ENCODE data around the gene MCOLN2.
"Not testable (repeated sequence)": the region's sequence is repeated elsewhere in the genome, so short reads cannot be mapped to it uniquely, and the experiment has no call there.

The MCOLN2 gene

DNA sequence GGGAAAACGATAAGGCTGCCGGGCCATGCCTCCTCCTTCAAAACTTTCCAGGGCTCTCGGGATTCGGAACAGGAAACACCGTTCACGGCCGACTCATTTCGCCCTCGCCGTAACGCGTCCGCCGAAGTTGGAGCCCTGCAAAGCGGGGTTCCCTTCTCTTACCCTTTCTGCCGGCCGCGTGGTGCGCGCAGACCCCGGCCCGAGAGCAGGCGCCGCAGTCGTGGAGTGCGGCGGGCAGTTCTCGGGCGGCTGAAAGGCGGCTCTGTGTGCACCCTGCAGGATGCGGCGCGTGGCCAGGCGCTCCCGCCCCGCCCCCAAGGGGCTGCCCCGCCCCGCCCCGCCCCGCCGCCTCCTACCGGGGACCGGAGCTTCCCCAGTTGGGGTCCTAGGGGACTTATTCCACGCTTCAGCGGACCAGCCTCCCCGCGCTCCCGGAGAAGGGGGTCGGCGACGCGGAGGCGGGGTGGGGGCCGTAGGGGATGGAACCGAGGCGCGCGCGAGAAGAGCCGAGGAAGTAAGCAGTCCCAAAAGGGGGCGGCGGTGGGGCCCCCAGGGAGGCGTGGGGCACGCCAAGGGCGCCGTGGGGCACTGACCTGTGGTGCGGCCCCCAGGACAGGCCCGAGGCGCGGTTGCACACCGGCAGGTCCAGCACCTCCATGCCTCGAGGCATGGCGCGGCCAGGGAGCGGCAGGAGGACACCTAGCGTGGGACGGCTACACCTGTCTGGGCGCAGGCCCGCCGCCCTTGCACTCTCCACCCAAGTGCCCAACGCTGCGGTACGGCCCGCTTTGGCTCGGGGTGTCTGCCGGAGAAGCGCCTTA, at the start of gene MCOLN2:
Gene MCOLN2, minus strand, starts transcription at position 268 of the 821 bp plus-strand sequence. Its CDS starts 241 bp downstream, at position 27.
- no peak for FAIRE-seq

DNA sequence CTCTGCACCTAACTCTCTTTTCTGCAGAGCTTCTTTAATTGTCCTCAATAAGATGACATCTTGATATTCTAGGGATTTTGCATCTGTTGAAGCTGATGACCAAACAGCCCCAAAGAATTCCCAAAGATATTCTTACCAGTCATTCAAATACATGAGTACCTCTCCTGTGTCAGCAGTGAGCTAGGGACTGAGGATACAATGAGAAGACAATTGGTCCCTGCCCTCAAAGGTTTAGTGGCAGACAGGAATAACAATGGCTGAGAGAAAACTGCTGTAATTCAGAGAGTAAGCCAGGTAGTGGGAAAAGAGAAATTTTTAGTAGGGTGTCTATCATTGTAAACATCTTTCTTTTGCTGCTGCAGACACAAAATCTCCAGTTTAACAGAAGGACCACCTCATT, 45.5 kb upstream of the MCOLN2 start:
- FAIRE-seq: no peak

GRCh38 chr1:85041793-85042192, 44.9 kb upstream of the MCOLN2 start:
- FAIRE-seq: no peak

DNA sequence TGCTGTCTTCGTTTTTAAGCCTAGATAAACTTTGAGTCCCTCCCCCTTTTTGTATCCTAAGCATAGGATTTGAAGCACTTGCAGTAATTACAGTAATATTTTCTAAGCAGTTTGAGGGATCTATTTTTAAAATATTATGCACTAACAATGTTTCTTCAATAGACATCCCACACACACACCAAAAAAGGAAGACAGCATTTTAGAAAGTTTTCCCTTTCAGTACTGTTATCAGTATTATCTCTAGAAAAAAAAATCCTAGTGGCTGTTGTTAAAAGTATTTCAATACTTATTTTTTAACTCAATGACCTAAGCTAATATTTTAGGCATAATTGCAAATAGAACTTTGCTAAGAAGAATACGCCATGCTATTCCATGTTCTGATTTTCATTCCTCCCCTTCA, 36.3 kb upstream of the MCOLN2 start:
- FAIRE-seq: no peak

GRCh38 chr1:85030536-85030935, 33.6 kb upstream of the MCOLN2 start:
- FAIRE-seq: no peak

DNA sequence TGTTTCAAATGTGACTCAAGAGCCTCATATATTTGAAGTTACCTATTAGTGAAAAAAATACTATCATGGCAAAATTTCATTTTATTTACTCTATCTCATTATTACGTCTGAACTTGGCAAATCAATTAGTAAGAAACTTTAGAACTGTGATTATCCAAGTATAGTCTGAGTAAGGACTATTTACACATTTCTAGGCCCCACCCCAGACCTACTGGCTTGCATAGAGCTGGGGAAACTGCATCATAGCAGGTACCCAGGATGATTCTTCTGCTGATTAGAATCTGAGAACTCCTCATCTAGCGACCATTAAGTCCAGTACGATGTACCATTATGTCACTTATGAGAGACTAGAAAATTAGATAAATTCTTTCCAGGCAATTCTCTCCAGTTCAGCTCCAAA, 31.2 kb upstream of the MCOLN2 start:
- FAIRE-seq: no peak

DNA sequence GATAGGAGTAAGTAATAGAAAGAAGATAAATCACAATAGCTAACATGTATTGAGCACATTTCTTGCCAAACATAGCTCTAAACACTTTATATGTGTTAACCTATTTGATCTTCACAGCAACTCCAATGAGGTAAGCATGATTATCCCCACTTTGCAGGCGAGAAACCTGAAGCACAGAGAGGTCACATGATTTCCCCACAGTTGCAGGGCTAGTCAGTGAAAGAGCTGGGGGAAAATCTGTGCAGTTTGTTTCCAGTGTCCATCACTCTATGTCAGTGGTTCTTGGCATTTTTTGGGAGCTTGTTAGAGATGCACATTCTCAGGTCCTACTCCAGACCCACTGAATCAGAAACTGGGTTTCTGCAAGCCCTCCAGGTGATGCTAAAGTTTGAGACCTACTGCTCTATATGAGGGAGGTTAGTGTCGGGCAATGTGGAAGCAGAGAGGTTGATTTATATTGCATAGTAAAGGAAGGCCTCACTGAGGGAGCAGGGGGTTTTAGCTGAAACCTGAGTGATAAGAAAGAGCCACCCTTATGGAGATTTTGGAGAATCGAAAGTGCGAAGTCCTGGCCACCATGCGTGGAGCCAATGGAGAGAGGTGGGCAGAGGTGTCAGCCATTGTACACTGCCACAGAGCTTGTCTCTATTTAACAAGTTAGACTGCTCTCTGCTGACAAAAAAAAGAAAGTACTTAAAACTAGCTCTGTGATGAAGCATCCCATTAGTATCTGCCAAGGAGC, 30.5 kb upstream of the MCOLN2 start:
- no peak for FAIRE-seq

DNA sequence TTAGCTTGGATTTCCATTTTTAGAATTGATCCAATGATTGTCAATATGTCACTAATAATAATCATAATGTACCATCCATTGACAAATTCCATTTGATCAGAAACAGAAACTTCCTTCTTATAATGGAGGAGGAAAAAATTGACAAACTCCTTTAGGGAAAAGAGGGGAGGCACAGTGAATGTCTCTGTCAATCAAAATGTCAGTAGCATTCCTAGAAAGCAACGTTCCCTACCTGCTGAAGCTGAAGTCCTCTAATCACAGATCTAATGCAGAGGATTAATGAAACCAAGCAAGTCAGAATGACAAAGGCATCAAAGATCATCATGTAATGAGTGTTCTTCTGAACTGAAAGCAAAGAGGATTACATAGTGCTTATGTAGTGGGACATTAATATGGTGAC, 29.0 kb upstream of the MCOLN2 start:
- FAIRE-seq: no peak

- FAIRE-seq: no peak
Measured at GRCh38 chr1:85024736-85025135, 27.8 kb upstream of the MCOLN2 start.

DNA sequence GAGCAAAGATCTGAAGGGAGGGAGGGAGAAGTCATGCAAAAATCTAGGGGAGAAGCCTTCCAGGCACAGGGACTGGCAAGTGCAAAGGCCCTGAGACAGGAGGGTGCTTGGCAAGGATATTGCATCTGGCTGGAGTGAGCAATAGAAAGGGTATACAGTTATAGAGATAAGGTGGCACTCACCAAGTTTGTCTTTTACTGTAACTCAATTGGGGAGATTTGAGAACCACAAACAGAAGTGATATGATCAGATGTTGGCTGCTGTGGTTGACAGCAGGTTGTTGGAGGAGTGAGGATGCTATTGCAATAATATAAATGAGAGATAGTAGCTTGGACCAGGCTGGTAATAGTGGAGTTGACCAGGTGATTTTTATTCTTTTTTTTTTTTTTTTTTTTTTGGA, 25.8 kb upstream of the MCOLN2 start:
- FAIRE-seq: no peak

GRCh38 chr1:85019994-85020393, 23.1 kb upstream of the MCOLN2 start:
- FAIRE-seq: no peak

DNA sequence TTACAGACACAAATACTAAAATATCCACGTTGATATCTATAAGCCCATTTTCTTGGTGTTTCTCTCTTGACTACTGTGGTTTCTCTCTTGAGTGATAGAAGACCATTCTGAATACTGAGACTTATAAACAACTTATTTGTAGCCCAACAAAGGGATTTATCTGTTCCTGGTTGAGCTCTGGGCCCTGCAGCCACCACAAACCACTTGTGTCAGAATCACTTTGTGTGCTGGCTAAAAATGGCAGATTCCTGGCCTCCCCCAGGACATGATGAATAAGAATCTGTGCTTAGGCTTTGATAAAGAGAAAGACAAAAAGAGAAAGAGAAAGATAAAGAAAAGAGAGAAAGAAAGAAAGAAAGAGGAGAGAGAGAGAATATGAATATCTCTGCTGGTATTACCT, 18.9 kb upstream of the MCOLN2 start:
- FAIRE-seq: no peak

- FAIRE-seq: not testable (repeated sequence)
Measured at GRCh38 chr1:85005641-85006040, 8.7 kb upstream of the MCOLN2 start.

DNA sequence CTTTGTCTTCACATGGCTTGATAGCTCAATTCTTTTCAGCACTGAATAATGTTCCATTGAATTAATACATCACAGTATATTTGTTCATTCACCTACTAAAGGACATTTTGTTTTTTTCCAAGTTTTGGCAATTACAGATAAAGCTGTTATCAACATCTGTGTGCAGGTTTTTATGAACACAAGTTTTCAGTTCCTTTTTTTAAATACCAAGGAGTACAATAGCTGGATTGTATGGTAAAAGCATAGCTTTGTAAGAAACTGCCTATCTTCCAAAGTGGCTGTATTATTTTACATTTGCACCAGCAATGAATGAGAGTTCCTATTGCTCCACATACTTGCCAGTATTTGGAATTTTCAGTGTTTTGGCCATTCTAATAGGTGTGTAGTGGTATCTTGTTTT, 4.8 kb upstream of the MCOLN2 start:
- FAIRE-seq: no peak

DNA sequence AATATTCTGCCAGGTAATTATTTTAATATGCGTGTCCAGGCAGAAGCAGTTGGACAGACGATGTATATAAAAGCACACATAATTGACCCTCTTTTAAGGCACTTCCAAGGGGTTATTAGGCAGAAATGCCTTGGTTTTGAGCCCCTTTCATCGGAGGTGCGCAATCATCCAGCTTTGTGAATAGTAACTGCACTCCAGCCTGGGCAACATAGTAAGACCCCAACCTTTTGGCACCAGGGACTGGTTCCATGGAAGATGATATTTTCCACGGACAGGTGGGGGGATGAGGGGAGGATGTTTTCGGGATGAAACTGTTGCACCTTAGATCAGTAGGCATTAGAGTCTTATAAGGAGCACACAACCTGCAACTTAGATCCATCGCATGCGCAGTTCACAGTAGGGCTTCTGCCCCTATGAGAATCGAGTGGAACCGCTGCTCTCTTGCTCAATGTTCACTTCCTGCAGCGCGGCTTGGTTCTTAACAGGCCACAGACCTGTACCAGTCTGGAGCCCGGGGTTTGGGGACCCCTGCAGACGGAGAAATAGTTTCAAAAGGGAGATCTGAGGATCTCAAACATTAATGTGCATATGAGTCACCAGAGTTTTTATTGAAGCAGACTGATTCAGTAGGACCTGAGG, 1.8 kb upstream of the MCOLN2 start:
- no peak for FAIRE-seq

DNA sequence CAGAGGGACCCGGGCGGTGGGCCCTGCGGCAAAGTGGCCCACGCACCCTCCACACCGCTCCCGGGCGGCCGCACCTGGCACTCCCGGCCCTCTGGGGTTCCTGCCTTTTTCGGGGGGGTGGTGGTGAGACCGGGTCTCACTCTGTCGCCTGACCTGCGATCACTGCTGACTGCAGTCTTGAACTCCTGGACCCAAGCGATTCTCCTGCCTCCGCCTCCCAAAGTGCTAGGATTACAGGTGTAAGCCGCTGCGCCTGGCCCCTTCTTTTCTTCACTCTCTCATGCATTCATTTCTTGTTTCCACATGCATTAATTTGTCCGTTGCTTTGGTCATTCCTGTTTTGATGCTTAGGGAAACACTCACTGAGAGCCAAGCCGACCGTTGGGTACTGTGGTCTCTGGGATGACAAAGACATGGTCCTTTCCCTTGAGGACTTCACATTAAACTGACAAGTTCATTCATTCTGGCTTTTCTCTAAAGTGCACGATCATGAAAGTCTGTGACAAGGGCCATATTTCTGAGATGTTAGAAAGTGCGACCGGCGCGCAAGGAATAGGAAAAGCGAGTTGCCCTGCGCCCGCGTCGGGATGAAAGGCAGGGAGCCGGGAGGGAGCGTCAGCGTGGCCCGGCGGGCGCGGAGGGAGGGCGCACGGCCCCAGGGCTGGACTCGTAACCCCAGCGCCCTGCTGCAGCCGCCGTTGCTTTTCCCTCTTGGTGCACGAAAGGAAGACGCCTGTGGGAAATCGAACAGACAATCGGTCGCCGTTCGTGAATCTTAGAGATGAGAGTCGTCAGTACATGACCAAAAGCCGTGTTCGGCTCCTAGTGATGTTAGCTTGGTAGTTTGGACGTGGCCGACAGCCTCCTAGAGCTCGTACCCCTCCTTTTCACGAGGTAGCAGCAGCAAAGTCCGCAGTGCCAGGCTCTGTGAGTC, 1.0 kb upstream of the MCOLN2 start:
- FAIRE-seq: no peak

GRCh38 chr1:84995484-84996334, 1.2 kb downstream of the MCOLN2 start:
- no peak for FAIRE-seq

DNA sequence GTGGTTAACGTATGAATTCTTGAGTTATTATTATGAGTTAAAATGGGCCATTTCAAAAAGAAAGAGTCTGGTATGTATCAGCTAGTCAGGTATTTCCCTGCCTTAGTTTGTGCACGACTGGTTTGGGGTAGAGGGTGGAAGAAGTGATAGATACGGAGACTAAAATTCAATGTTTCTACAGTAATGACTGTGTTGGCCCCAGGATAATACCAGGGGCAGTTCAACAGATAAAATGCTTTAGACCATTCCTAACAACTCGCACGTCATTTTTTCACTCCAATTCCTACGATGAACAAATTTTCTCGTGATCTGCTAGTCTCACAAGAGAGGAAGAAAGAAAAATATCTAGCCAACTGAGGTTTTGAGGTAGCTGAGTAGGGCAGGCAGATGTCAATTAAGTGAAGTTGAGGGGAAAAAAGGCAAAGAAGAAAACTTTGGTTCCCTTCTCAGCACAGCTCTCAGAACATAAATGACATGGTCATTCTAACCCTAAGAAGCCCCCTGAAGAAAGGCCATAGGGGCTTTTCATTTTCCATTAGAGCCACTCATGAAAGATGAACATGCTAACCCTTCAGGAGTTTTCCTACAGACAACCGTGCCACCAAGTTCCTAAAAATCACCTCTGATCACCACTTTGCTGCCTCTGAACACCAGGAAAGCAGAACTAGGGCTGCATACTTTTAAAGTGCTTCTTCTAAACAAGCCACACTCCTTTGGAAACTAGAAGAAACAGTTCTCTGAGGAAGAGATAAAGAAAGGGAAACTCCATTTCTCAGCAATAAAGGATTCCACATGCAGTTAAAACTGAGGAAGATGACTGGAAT, 5.6 kb downstream of the MCOLN2 start:
- no peak for FAIRE-seq

DNA sequence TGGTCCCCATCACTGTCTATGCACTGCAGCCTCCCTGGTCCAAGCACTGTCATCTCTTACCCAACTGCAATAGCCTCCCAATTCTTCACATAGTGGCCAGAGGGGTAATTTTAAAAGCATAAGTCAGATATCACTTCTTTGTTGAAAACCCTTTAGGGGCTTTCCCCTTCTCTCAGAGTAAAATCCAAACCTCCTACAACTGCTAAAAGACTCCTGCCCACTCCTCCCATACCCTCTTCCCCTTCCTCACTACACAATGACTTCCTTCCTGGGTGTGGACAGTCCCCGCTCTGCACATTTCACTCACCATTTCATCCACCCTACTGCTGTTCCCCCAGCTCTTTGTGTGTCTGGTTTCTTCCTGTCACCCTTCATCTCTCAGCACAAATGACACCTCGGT, 8.3 kb downstream of the MCOLN2 start:
- no peak for FAIRE-seq

GRCh38 chr1:84986561-84986960, 10.4 kb downstream of the MCOLN2 start:
- not testable (repeated sequence) for FAIRE-seq

- FAIRE-seq: no peak
Measured at GRCh38 chr1:84985365-84985764, 11.5 kb downstream of the MCOLN2 start.
